ENCODE data around the gene ARL5A.

The ARL5A gene

DNA sequence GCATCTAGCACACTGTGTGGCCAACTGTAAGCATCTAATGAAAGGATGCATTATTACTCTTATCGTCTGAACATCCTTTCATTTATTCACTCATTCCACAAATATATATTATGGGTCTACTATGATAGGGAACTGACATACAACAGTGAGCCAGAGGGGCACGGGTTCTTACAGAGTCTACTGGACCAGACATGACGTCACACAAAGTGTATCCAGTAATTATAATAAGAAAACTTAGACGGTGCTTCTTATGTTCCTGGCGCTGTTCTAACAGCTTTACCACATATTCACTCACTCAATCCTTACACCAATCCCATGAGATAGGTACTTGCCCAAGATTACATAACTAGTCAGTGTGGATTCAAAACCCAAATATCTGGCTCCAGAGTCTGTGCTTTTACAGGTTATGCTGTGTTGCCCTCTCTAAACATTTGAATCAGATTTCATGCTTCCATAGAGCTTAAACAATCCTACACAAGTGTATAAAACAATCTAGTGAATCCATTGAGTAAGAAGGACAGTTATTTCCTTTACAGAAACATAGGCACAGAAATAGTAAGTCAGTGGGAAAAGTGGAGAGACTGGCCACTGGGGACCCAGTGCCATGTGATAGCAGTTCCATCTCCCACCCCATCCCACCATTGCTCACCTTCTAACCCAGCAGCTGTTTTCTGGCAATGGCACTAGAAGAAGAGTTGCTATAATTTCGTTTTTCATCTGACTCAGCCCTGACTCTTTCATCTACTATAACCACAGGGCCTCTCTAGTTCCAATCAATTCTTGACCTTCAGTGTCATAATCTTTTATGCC lies 24.2 kb upstream of the ARL5A start:
- no peaks in the 10 kb centered on the region for H3K4me1 ChIP-seq (ENCODE audit: control insufficient read depth, insufficient read depth, low read length)
- no peaks in the 10 kb centered on the region for H3K36me3 ChIP-seq (ENCODE audit: control insufficient read depth, insufficient read depth, low read length)
- H3K9ac ChIP-seq (ENCODE audit: low read length): no peak overlapping the region
- no peak overlapping the region for H3K27ac ChIP-seq (ENCODE audit: low read depth, low read length)
- no peaks in the 10 kb centered on the region for H3K27me3 ChIP-seq (ENCODE audit: control insufficient read depth, insufficient read depth, low read length)
- H3K4me3 ChIP-seq (ENCODE audit: low read depth, low read length): no peak overlapping the region
- H3K9me3 ChIP-seq (ENCODE audit: control insufficient read depth, insufficient read depth, low read depth, low read length): no peaks in the 10 kb centered on the region

DNA sequence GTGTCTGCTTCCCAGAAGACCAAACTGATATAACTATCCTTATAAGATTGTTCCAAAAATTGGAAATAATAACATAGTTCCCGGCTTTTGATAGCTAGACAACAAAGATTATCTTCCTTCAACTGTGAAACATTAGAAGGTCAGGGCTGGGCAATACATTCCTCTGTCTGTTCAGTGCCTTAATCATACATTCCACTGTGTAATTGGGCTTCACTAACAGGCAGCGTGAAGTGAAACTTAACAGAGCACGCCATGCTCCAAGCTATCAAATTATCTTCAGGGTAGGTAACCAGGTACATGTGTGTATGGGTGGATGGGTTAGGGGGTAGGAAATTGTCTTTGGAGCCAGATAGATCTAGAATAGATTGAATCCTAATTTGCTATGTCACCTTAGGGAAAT lies 23.5 kb upstream of the ARL5A start:
- H3K4me3 ChIP-seq (ENCODE audit: low read depth, low read length): no peak overlapping the region
- H3K9ac ChIP-seq (ENCODE audit: low read length): no peak overlapping the region
- no peaks in the 10 kb centered on the region for H3K36me3 ChIP-seq (ENCODE audit: control insufficient read depth, insufficient read depth, low read length)
- no peaks in the 10 kb centered on the region for H3K27me3 ChIP-seq (ENCODE audit: control insufficient read depth, insufficient read depth, low read length)
- H3K27ac ChIP-seq (ENCODE audit: low read depth, low read length): no peak overlapping the region
- H3K9me3 ChIP-seq (ENCODE audit: control insufficient read depth, insufficient read depth, low read depth, low read length): no peaks in the 10 kb centered on the region
- H3K4me1 ChIP-seq (ENCODE audit: control insufficient read depth, insufficient read depth, low read length): no peaks in the 10 kb centered on the region

DNA sequence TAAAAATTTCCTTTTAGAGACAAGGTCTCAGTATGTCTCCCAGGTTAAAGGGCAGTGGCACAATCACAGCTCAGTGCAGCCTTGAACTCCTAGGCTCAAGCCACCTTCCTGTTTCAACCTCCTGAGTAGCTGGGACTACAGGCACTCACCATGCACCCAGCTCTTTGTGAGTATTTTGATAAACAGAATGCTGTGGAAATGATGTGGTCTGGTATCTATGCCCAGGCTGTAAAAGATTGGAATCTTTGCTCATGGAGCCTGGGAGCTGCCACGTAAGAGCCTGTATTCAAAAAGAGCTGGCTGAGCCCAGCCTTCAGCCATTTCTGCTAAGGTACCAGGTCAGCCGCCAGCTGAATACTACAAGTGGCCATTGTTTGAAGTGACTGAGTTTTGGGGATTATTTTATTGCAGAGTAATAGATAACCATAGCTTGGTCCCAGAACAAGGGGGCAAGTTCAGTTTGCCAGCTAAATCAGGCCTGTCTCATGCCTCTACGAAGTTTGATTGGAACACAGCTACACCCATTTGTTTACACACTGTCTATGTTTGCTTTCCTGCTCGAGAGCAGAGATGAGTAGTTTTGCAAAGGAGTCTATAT lies 21.3 kb upstream of the ARL5A start:
- Histone ChIP-seq H3K27me3 (ENCODE audit: control insufficient read depth, insufficient read depth, low read length) (no peaks in the 10 kb centered on the region), H3K4me1 (ENCODE audit: control insufficient read depth, insufficient read depth, low read length) (no peaks in the 10 kb centered on the region), H3K27ac (ENCODE audit: low read depth, low read length) (no peak overlapping the region), H3K36me3 (ENCODE audit: control insufficient read depth, insufficient read depth, low read length) (no peaks in the 10 kb centered on the region), H3K9me3 (ENCODE audit: control insufficient read depth, insufficient read depth, low read depth, low read length) (no peaks in the 10 kb centered on the region), H3K9ac (ENCODE audit: low read length) (no peak overlapping the region), H3K4me3 (ENCODE audit: low read depth, low read length) (no peak overlapping the region)

DNA sequence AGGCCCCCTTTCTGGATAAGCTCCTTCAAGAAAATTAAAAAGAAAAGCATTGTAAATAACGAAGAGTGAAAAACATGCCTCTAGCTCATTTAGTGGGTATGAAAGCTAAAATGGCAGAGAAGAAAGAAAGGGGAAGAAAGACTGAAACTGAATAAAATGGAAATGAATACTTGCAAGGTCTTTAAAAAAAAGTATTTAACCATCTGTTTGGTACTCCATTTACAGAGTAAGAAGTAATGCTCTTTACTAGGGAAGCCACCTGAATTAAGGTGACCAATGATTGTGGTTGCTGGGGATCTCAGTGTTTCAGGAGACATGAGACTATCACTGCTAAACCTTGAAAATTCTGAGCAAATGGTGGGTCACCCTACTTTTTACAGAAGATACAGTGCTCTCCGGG lies 17.7 kb upstream of the ARL5A start:
- Histone ChIP-seq H3K9ac (ENCODE audit: low read length) (no peak overlapping the region), H3K4me3 (ENCODE audit: low read depth, low read length) (no peak overlapping the region), H3K27me3 (ENCODE audit: control insufficient read depth, insufficient read depth, low read length) (no peaks in the 10 kb centered on the region), H3K4me1 (ENCODE audit: control insufficient read depth, insufficient read depth, low read length) (no peaks in the 10 kb centered on the region), H3K36me3 (ENCODE audit: control insufficient read depth, insufficient read depth, low read length) (no peaks in the 10 kb centered on the region), H3K27ac (ENCODE audit: low read depth, low read length) (no peak overlapping the region), H3K9me3 (ENCODE audit: control insufficient read depth, insufficient read depth, low read depth, low read length) (no peaks in the 10 kb centered on the region)

DNA sequence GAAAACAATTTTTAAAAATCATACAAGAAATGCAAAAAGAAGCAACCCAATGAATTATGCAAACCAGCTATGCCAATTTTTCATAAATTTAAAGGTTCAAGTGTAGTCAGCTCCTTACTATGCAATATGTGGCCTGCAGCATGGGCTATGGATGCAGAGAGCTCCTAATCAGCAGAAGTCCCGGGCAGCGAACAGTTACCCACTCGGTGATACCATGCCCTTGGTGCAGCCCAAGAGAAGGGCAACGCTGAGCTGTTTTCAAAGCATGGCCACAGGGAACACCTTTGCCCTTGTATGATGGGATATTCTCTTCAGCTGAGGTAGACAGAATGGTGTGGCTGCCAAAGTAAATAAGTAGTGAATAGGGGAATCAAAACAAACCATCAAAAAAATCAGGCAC lies 17.3 kb upstream of the ARL5A start:
- no peaks in the 10 kb centered on the region for H3K4me1 ChIP-seq (ENCODE audit: control insufficient read depth, insufficient read depth, low read length)
- H3K9ac ChIP-seq (ENCODE audit: low read length): no peak overlapping the region
- H3K27ac ChIP-seq (ENCODE audit: low read depth, low read length): no peak overlapping the region
- no peaks in the 10 kb centered on the region for H3K36me3 ChIP-seq (ENCODE audit: control insufficient read depth, insufficient read depth, low read length)
- no peak overlapping the region for H3K4me3 ChIP-seq (ENCODE audit: low read depth, low read length)
- H3K27me3 ChIP-seq (ENCODE audit: control insufficient read depth, insufficient read depth, low read length): no peaks in the 10 kb centered on the region
- no peaks in the 10 kb centered on the region for H3K9me3 ChIP-seq (ENCODE audit: control insufficient read depth, insufficient read depth, low read depth, low read length)

DNA sequence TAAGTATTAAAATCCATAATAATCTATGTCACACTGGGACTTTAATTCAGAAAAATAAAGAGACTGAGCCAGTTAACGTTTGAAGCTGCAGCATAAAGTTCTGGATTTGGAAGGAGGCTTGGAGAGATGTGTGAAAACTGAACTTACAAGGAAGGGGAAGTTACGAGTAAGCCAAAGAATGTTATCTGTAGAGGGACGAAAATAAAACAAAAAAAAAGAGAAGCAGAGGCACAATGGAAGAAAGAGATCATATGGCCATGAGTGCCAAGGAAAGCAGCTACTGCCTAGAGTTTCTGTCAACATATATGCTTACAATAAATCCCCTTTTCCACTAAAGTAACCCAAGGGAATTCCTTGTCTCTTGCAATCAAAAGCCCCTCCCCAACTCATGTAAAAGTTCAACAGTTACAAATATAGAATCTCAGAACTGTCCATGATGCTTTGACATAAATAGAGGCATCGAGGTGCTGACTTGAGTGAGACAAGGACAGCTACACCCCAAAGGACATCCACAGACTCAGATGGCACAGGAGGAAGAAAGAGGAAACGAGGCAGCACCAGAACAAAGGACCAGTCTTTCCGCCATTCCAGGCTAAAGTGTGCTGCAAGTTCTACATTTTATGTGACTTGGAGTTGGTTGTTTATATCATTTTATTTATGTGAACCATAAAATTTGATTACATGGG lies 16.1 kb upstream of the ARL5A start:
- Histone ChIP-seq H3K9me3 (ENCODE audit: control insufficient read depth, insufficient read depth, low read depth, low read length) (no peaks in the 10 kb centered on the region), H3K36me3 (ENCODE audit: control insufficient read depth, insufficient read depth, low read length) (no peaks in the 10 kb centered on the region), H3K4me3 (ENCODE audit: low read depth, low read length) (no peak overlapping the region), H3K27me3 (ENCODE audit: control insufficient read depth, insufficient read depth, low read length) (no peaks in the 10 kb centered on the region), H3K4me1 (ENCODE audit: control insufficient read depth, insufficient read depth, low read length) (no peaks in the 10 kb centered on the region), H3K9ac (ENCODE audit: low read length) (no peak overlapping the region), H3K27ac (ENCODE audit: low read depth, low read length) (no peak overlapping the region)

DNA sequence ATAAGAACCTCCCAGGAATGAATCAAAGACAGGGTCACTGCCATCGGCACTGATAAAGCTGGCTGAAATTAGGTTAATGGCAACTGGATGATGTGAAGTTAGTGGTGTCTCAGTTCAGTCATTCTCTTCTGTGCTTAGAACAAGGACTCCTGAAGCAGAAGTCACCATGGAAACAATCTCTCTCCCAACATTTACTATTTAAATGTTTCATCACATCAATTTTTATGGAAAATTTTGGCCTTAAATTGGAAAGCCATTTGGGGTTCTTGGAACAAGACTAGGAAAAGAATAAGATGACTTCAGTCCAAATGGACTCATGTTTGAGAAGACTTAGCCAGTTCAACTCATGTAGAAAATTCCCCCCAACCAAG lies 15.5 kb upstream of the ARL5A start:
- Histone ChIP-seq H3K27ac (ENCODE audit: low read depth, low read length) (no peak overlapping the region), H3K4me1 (ENCODE audit: control insufficient read depth, insufficient read depth, low read length) (no peaks in the 10 kb centered on the region), H3K9ac (ENCODE audit: low read length) (no peak overlapping the region), H3K4me3 (ENCODE audit: low read depth, low read length) (no peak overlapping the region), H3K27me3 (ENCODE audit: control insufficient read depth, insufficient read depth, low read length) (no peaks in the 10 kb centered on the region), H3K9me3 (ENCODE audit: control insufficient read depth, insufficient read depth, low read depth, low read length) (no peaks in the 10 kb centered on the region), H3K36me3 (ENCODE audit: control insufficient read depth, insufficient read depth, low read length) (no peaks in the 10 kb centered on the region)

DNA sequence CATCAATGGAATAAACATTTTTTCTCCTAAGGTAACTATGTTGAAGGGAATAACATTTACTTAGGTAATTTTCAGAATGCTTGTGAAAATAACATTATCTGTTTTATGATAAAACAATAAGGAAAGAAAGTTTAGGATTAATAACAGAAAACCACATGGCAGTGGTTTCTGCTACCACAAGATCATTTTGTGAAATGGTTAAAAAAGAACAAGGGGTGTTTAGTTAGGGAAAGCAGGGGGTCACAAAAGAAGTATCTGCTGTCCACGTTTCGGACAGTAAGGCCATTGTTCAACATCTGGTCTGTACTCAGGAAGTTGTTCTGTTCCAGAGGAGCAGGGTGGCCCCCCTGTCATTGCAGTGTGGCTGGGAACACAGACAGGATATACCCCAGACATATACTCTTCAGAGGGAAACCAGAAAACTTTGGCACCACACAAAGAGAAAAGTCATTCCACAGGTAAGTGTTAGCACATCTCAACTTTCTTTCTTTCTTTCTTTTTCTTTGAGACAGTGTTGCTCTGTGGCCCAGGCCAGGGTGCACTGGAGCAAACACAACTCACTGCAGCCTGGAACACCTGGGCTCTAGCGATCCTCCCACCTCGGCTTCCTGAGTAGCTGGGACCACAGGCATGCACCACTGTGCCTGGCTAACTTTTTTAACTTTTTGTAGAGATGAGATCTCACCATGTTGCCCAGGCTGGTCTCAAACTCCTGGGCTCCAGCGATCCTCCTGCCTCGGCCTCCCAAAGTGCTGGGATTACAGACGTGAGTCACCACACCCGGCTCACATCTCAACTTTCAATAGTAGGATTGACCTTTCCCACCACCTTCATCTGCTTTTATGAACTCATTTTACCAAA lies 14.8 kb upstream of the ARL5A start:
- no peaks in the 10 kb centered on the region for H3K9me3 ChIP-seq (ENCODE audit: control insufficient read depth, insufficient read depth, low read depth, low read length)
- no peak overlapping the region for H3K4me3 ChIP-seq (ENCODE audit: low read depth, low read length)
- no peak overlapping the region for H3K27ac ChIP-seq (ENCODE audit: low read depth, low read length)
- H3K4me1 ChIP-seq (ENCODE audit: control insufficient read depth, insufficient read depth, low read length): no peaks in the 10 kb centered on the region
- H3K36me3 ChIP-seq (ENCODE audit: control insufficient read depth, insufficient read depth, low read length): no peaks in the 10 kb centered on the region
- H3K9ac ChIP-seq (ENCODE audit: low read length): no peak overlapping the region
- no peaks in the 10 kb centered on the region for H3K27me3 ChIP-seq (ENCODE audit: control insufficient read depth, insufficient read depth, low read length)

DNA sequence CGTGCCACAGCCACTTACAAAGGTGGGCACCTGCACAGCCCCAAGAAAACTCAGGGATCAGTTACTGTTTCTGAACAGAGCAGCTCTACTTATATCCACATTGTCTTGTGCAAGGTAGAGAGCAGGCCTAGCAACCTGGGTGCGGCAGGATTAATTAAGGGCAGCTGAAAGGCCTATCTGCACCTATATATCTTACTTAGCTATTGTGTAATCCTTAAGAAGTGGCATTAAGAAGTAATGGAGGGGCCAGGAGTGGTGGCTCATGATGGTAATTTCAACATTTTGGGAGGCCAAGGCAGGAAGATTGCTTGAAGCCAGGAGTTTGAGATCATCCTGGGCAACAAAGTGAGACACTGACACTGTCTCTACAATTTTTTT lies 12.8 kb upstream of the ARL5A start:
- Histone ChIP-seq H3K36me3 (ENCODE audit: control insufficient read depth, insufficient read depth, low read length) (no peaks in the 10 kb centered on the region), H3K27me3 (ENCODE audit: control insufficient read depth, insufficient read depth, low read length) (no peaks in the 10 kb centered on the region), H3K4me3 (ENCODE audit: low read depth, low read length) (no peak overlapping the region), H3K4me1 (ENCODE audit: control insufficient read depth, insufficient read depth, low read length) (no peaks in the 10 kb centered on the region), H3K9me3 (ENCODE audit: control insufficient read depth, insufficient read depth, low read depth, low read length) (no peaks in the 10 kb centered on the region), H3K9ac (ENCODE audit: low read length) (no peak overlapping the region), H3K27ac (ENCODE audit: low read depth, low read length) (no peak overlapping the region)

DNA sequence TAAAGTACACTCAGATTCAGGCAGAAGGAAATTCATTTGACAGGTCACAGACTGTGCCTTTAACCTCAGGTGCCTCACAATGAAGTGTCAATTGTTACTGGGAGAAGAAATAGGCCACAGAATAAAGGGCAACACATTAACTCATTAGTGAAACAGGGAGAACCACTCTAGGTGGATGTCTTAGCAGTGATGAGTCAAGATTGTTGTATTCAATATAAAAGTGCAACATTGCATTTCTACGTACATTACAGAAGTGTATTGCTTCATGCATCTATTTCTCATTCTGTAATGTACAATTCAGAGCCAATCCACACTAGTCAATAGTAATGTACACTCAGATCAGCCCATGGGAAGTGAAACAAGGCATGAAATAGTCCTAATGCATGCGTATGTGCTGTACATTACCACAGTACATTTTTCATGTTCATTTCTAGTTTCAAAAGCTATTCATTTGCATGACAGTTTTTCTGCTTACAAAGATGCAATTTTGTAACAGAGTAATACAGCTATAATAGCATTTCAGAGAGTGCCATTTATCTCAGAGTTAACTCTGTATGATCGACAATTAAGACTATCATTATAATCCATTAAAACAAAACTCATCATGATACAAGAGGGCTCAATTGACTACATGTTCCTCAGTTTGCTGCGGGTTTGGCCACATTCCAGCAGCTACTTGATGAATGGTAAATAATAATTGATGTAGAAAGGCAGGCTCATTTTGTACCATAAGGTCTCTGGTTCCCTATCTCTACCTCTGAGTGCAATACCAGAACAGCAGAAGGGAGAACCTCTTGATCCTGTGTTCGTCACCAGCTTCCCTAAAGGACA lies 12.2 kb upstream of the ARL5A start:
- Histone ChIP-seq H3K27ac (ENCODE audit: low read depth, low read length) (no peak overlapping the region), H3K9ac (ENCODE audit: low read length) (no peak overlapping the region), H3K4me1 (ENCODE audit: control insufficient read depth, insufficient read depth, low read length) (no peaks in the 10 kb centered on the region), H3K4me3 (ENCODE audit: low read depth, low read length) (no peak overlapping the region), H3K27me3 (ENCODE audit: control insufficient read depth, insufficient read depth, low read length) (no peaks in the 10 kb centered on the region), H3K36me3 (ENCODE audit: control insufficient read depth, insufficient read depth, low read length) (no peaks in the 10 kb centered on the region), H3K9me3 (ENCODE audit: control insufficient read depth, insufficient read depth, low read depth, low read length) (no peaks in the 10 kb centered on the region)
